Prostate gland (tissue), 2 donors: ENCODE results near the gene ARHGAP29. TPM values are rescaled to one million over a fixed set of nuclear protein-coding genes. Genes with fewer than 3 reads are reported as not detected.
"Not testable (repeated sequence)": the region's sequence is repeated elsewhere in the genome, so short reads cannot be mapped to it uniquely, and the experiment has no call there.

Experiments
- DNase-seq: peaks from one replicate; pipeline ENCODE4 v3.0.0-alpha.2; 2019; ENCODE audit warnings: low spot score
- H3K27ac ChIP-seq, 2 donors: fragments of 200-600 bp; sonication (generic); 2 replicates each; pipeline ENCODE4 v1.5.1; 2017 to 2019
- H3K27me3 ChIP-seq: fragments of 200-600 bp; sonication (generic); replicated peaks from 2 replicates; pipeline ENCODE4 v1.5.1; 2019; ENCODE audit not compliant: insufficient read depth
- H3K36me3 ChIP-seq, 2 donors: fragments of 200-600 bp; sonication (generic); 1 replicate in 1 of 2; 2 replicates in 1 of 2; pipeline versions ENCODE4 v1.5.1 to v1.8.1; 2017 to 2019
- H3K4me1 ChIP-seq: fragments of 200-600 bp; sonication (generic); replicated peaks from 2 replicates; pipeline ENCODE4 v1.5.1; 2019
- H3K4me3 ChIP-seq, 2 donors: fragments of 200-600 bp; sonication (generic); 2 replicates each; pipeline ENCODE4 v1.5.1; 2017 to 2019
- H3K9me3 ChIP-seq: fragments of 200-600 bp; sonication (generic); 2 replicates; pipeline ENCODE4 v1.5.1; 2017
- POLR2A ChIP-seq: fragments of 450-650 bp; IDR thresholded peaks from one replicate; pipeline ENCODE4 v1.6.1; 2016; ENCODE audit warnings: antibody characterized with exemption, mild to moderate bottlenecking
- POLR2AphosphoS5 ChIP-seq: sonication (generic); formaldehyde crosslinking; IDR thresholded peaks from one replicate; pipeline ENCODE4 v1.6.1; 2017; ENCODE audit warnings: antibody characterized with exemption
- WGBS: methylation state at CpG from one replicate; pipeline ENCODE4 v1.1.5; 2018; 5-methylcytosine and 5-hydroxymethylcytosine counted together
- intact Hi-C: fragments of 100-400 bp; cut with DNase I; formaldehyde crosslinking; loops from one replicate; pipeline ENCODE4 v1.14.2; 2022
- total RNA-seq, 2 donors: library from RNA; depleted of rRNA; stranded (reverse); fragments of >200 nt; gene quantifications; one replicate each; pipeline ENCODE4 v1.1.0, GENCODE V29; 2016
- TF ChIP-seq, protein P1 (sequence below), 4 experiments: fragments of 200-600 bp in 2 of 4; fragments of 450-650 bp in 2 of 4; sonication (generic) in 2 of 4; IDR thresholded peaks; 1 replicate in 3 of 4; 2 replicates in 1 of 4; pipeline ENCODE4 v1.5.1; 2016 to 2019; ENCODE audit warnings: antibody characterized with exemption in 4 of 4, mild to moderate bottlenecking in 2 of 4, moderate library complexity in 2 of 4

The ARHGAP29 gene
- total RNA-seq, 2 donors from 2014 or later: 27.8 to 32.9 TPM

DNA sequence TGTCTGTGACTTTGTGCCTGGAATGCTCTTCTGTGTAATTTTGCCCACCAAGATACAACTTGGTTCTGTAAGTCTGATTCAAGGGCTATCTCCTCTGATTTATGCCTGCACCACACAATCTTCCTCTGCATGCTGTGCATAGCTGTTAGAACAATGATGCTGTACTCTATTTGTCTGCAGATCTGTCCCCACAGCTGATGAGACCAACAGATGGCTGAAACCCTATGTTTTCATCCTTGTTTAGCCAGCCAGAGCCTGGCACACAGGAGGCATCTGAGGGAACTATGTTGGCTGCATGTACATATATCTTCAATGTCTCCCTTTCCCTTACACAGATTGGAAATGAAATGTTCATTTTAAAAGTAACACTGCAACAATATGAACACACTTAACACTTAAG is 58.5 kb downstream of the ARHGAP29 start:
- Histone ChIP-seq H3K4me3 (no peak overlapping the region), H3K36me3 (peaks cover 0 to 4% of the 10 kb centered on the region in 2 donors), H3K4me1 (no peaks in the 10 kb centered on the region), H3K9me3 (no peaks in the 10 kb centered on the region), H3K27ac (no peak overlapping the region), H3K27me3 (no peaks in the 10 kb centered on the region)
- TF ChIP-seq POLR2A (no peak), POLR2AphosphoS5 (no peak)
- TF ChIP-seq, protein P1, sequence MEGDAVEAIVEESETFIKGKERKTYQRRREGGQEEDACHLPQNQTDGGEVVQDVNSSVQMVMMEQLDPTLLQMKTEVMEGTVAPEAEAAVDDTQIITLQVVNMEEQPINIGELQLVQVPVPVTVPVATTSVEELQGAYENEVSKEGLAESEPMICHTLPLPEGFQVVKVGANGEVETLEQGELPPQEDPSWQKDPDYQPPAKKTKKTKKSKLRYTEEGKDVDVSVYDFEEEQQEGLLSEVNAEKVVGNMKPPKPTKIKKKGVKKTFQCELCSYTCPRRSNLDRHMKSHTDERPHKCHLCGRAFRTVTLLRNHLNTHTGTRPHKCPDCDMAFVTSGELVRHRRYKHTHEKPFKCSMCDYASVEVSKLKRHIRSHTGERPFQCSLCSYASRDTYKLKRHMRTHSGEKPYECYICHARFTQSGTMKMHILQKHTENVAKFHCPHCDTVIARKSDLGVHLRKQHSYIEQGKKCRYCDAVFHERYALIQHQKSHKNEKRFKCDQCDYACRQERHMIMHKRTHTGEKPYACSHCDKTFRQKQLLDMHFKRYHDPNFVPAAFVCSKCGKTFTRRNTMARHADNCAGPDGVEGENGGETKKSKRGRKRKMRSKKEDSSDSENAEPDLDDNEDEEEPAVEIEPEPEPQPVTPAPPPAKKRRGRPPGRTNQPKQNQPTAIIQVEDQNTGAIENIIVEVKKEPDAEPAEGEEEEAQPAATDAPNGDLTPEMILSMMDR (IDR thresholded peaks at IDR 0.05): no peak
- DNase-seq: no peak
- intact Hi-C loops: no loop called here

DNA sequence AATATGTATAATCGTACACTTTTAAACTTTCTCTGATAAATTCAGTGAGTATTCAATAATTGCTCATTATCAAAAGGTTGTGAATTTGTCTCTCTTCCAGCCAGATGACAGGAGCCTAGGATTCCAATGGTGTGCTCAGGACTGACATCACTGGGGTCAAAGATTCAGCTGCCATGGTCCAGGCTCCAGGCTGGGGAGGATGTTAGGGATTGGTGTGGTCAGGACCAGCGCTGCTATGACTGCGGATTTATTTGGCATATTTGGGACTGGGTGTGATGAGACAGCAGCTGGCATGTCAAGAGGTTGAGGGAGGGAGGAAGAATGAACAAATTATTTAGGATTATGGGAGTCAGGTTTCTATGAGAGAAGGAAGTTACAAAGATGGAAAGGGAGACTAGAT is 68.3 kb downstream of the ARHGAP29 start:
- Histone ChIP-seq H3K27ac (no peak overlapping the region), H3K27me3 (no peaks in the 10 kb centered on the region), H3K36me3 (no peaks in the 10 kb centered on the region), H3K4me3 (no peak overlapping the region), H3K9me3 (no peaks in the 10 kb centered on the region), H3K4me1 (no peaks in the 10 kb centered on the region)
- DNase-seq: no peak
- intact Hi-C loops: no loop called here
- TF ChIP-seq, protein P1 (IDR thresholded peaks at IDR 0.05): no peak
- TF ChIP-seq POLR2AphosphoS5 (no peak), POLR2A (no peak)
- 94% methylated on average over 3 of the region's 3 CpGs for WGBS

DNA sequence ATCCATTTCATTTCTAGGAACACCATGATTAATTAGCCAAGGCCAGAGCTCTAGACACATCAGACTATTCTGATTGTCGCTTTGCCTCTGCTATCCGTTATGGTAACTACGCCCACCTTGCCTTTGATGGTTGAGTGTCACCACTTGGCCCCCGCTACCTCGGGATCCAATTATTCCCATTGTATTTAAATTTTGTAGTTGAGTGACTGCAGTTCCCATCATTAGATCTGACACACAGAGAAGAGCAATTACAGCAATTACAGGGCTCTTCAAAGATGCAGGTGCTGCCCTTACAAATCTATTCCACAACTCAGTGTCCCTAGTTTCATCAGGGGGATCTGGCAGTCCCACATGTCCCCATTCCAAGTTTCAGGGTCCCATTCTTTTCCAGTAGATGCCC is 71.5 kb downstream of the ARHGAP29 start:
- DNase-seq: no peak
- no peaks in the 10 kb centered on the region for H3K9me3 ChIP-seq
- H3K36me3 ChIP-seq: no peaks in the 10 kb centered on the region
- no peak overlapping the region for H3K4me3 ChIP-seq
- H3K27me3 ChIP-seq: no peaks in the 10 kb centered on the region
- H3K27ac ChIP-seq: no peak overlapping the region
- no peaks in the 10 kb centered on the region for H3K4me1 ChIP-seq
- intact Hi-C loops: no loop called here
- WGBS: 97% methylated on average over 5 of the region's 5 CpGs
- TF ChIP-seq POLR2A: no peak
- TF ChIP-seq POLR2AphosphoS5: no peak
- TF ChIP-seq, protein P1 (IDR thresholded peaks at IDR 0.05): no peak

DNA sequence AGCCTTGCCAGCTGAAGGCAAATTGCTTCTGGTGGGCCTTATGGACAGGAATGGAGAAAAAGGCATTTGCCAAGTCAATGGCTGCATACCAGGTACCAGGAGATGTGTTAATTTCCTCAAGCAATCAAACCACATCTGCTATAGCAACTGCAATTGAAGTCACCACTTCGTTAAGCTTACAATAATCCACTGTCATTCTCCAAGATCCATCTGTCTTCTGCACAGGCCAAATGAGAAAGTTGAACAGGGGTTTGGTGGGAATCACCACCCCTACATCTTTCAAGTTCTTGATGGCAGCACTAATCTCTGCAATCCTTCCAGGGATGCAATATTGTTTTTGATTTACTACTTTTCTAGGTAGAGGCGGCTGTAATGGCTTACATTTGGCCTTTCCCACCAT is 72.5 kb downstream of the ARHGAP29 start:
- 88% methylated on average over 2 of the region's 2 CpGs for WGBS
- H3K9me3 ChIP-seq, H3K4me1 ChIP-seq, H3K4me3 ChIP-seq, DNase-seq, H3K36me3 ChIP-seq, H3K27me3 ChIP-seq, H3K27ac ChIP-seq, intact Hi-C loops: not testable (repeated sequence)

DNA sequence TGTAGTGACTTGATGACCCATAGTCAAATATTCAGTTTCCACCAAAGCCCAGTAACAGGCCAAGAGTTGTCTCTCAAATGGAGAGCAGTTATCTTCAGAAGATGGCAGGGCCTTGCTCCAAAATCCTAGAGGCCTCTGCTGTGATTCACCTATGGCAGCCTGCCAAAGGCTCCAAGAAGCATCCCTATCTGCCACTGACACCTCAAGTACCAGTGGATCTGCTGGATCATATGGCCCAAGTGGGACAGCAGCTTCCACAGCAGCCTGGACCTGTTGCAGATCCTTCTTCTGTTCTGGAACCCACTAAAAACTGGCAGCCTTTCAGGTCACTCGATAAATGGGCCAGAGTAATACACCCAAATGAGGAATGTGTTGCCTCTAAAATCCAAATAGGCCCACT is 73.3 kb downstream of the ARHGAP29 start:
- WGBS: 89% methylated on average over 1 of the region's 1 CpG
- intact Hi-C loops, H3K36me3 ChIP-seq: not testable (repeated sequence)

DNA sequence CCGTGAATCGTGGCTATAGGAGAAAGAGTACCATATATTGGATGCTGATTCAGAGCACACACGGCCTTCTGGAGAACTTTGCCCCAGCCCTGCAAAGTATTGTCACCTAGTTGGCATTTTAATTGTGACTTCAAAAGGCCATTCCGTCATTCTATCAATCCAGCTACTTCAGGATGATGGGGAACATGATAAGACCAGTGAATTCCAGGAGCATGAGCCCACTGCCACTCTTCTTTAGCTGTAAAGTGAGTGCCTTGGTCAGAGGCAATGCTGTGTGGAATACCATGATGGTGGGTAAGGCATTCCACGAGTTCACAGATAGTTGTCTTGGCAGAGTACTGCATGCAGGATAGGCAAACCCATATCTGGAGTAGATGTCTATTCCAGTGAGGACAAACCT is 74.1 kb downstream of the ARHGAP29 start:
- DNase-seq, H3K27me3 ChIP-seq, H3K4me3 ChIP-seq, intact Hi-C loops, H3K27ac ChIP-seq, H3K36me3 ChIP-seq, H3K4me1 ChIP-seq, H3K9me3 ChIP-seq: not testable (repeated sequence)
- 94% methylated on average over 5 of the region's 5 CpGs for WGBS

More for the DNA sequence above, 73.3 kb downstream of the ARHGAP29 start:
- H3K9me3 ChIP-seq, H3K27me3 ChIP-seq, H3K27ac ChIP-seq, DNase-seq, H3K4me1 ChIP-seq, H3K4me3 ChIP-seq: not testable (repeated sequence)
